ENCODE data around the gene TP53I13.

TP53I13 gene

DNA sequence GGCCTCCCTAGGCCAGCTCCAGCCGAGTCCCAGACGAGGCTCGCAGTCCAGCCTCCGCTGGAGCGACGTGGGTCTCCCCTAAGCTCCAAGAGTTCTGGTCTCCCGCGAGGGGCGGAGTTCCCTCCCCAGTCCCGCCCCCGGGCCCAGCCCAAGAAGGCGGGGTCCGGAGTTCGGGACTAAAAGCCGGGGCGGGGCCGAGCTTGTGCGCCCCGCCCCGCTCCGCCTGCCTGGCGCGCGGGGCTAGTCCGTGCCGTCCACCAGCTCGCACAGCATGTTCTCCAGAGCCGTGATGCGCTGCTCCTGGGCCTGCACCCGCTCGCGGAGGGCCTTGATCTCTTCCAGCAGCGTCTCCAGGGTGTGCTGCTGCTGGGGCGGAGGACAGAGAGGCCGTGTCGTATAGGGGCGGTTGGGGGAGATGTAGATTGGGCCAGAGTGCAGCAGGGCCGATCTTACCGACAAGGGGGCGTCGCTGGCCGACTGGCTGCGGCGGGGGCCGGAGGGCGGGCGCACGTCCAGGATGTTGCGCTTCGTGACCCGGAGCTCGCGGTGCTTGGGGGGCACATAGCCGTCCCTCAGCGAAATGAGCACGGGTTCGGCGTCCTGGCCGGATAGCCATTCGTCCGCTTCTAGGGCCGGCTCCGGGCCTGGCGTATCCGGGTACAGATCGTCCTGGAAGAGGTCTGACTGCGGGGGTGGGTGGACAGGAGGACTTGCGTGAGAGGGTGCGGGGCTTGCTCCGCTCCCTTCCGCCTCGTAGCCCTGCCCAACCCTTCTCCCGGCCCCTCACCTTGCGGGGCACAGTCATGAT lies 47.2 kb downstream of the TP53I13 start:
- no peak for DNase-seq (ENCODE audit: low read depth, low spot score)

DNA sequence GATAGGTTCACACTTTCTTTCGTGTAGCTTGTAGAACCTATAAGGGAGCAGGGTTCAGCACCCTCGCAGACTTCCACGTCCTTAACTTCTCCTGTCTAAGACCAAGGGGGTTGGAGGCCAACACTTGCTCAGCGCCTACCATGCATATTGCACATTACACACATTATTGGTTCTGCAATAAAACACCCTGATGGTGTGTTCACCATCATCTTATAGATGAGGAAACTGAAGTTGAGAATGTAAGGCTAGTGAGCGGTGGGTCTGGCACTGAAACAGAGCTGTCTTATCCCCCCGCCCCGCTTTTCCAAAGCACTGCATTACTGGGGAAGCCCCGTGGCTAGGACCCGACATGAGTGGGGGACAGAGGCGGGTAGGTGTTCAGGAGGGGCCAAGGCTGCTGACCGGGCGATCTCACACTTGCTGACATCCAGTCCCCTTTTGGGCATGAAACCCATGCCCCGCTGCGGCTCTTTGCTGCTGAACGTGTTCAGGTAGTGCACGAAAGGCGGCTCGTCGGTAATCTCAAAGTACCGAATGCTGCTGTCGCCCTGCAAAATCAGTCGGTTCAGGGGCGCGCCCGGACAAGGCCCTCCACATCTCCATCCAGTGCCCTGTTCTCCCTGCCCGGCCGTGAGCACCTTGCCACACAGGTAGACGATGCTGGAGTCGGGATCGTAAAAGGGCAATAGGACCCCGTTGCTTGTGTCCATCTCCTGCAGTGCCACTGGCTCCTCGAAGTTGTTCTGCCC lies 48.0 kb downstream of the TP53I13 start:
- no peak for DNase-seq (ENCODE audit: low read depth, low spot score)

DNA sequence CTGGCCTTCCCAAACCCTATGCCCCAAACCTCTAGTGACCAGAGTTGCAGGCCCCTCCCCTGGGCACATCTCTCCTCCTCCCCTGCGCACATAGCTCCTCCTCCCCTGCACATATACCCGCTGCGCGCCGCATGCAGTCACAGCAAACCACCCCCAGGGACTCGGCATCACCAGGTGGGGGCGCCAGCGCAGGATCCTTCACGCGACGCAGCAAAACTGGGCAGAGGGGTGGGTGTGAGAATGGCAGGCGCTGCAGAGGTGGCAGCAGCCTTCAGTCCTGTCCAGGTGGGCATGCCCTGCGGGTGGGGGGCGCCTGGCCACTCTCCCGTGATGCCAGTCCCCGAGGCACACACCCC lies 48.6 kb downstream of the TP53I13 start:
- DNase-seq (ENCODE audit: low read depth, low spot score) = no peak

DNA sequence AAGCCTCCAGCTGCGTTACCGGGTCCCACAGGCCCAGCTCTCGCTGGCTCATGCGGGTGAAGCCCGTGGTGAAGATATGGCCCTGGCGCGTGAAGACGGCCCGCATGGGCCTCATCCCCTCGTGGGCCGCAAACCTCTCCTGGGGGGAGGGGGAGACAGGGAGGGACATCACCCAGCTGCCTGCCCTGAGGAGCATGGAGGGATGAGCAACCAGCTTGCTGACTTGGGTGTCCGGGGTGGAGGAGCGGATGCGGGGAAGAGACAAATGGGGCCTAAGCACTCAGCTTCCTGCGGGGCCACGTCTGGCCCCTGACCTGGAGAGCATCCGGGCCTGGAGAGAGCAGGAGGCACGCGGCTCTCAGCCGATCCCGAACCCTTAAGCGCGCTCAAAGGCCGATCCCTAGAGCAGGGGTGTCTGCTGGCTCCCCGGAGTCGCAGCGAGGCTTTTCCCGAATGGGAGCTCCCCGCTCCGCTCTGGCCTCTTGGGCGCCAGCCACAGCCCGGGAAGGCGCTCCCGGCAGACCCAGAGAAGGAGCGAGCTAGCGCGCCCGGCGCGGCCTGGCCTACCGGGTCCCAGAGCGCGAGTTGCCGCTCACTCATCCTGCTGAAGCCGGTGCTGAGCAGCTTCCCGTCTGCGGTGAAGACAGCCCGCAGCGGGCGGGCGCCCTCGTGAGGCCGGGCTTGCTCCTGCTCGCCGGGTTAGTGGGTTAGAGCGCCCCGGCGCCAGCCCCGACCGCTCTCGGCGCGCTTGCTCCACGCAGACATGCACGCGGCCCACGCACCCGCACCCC lies 49.2 kb downstream of the TP53I13 start:
- DNase-seq (ENCODE audit: low read depth, low spot score) = no peak

DNA sequence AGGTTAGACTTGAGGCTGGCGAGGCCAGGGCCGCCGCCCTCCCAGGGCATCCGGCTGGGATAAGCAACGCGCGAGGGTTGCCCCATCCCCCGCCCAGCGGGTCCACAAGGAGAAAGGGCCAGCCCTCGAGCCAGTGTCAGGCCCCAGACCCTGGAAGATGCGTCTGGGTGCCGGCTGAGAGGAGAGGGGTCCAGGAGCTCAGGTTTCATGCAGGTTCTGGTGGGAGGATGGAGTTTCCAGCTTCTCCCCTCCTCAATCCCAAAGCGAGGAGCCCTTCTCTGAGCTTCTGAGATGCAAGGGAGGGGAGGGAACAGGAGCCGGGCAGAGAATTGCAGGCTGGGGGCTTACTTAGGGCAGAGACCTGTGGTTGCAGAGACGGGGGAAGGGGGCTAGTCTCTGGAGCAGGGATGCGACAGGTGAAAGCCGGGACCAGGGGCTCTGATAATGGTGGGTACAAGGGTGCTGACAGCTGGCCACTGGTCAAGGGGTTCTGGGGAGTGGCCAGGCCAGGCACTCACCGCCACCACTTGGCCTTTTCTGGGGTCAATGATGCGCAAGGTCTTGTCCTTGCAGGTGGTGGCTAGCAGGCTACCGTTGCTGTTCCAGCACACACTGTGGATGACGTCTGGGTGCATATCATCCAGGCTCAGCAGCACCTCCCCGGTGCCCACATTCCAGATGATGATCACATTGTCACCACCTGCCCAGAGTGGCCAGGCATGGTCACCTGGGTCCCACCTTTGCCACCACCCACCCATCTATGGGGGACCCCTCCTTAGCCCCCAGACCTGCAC lies 50.0 kb downstream of the TP53I13 start:
- no peak for DNase-seq (ENCODE audit: low read depth, low spot score)

DNA sequence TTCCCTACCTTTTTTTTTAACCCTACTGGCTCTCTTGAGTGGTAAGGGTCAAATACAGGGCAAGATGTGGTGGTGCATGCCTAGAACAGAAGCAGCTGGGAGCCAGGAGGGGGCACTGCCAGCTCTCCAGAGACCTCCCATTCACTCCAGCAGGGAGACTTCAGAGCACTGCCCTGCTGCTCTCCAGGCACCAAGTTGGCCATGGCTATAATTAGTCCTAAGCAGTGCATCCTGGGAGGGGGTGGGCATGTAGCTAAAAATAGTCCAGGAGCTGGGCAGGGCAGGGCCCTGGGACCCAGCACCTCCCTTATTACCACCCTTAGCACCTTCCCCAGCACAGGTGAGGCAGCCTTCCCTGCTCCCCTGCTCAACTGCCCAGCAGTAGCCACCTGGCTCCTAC lies 50.8 kb downstream of the TP53I13 start:
- no peak for DNase-seq (ENCODE audit: low read depth, low spot score)

DNA sequence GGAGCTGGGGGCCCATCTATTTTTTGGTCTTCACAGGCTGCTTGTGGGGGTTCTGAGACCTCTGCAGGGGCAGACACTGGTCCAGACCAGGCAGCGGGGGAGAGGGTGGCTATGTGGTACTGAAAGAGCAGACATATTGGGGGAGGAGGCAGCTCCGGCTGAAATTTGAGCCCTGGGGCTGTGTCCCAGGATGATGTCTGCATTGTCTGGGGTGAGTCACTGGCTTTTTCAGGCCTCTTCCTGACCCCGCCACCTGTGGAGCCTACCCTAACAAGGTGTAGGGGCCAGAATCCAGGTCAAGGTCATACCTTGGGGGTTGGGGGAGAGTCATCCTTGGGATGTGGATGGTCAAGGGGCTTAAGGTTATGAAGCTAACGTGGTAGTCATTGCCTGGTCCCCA lies 51.8 kb downstream of the TP53I13 start:
- DNase-seq (ENCODE audit: low read depth, low spot score) = no peak

DNA sequence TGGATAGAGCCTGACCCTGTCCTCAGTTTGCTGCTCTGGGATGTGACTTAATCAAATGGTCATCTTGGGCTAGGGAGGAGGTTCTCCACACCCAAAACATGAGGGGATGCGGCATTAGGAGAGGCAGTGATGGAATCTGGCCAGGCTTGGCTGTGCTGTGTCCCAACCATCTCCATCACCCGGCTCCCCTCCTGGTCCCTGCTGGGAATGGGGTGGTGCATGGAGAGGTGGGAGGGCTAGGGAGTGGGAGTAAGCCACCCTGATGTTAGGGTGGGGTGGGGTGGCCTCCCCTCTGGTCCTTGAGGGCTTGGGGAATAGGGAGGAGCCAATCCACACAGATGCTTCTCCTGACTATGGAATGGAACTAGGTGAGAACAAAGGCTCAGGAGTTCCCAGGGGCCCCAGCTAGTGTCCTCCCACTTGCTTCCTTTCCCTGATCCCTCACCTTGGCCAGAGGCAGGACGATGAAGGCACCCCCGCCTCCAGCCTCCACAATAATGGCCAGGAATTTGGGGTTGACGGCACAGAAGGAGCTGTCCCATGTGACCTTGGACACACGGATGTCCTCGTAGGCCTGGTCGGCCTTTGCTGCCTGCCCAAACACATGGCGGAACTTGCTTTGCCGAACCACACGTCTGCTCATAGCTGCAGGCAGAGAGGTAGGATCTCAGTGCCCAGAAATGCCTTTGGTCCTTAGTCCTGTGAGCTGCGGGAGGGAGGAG lies 52.4 kb downstream of the TP53I13 start:
- DNase-seq (ENCODE audit: low read depth, low spot score) = no peak

DNA sequence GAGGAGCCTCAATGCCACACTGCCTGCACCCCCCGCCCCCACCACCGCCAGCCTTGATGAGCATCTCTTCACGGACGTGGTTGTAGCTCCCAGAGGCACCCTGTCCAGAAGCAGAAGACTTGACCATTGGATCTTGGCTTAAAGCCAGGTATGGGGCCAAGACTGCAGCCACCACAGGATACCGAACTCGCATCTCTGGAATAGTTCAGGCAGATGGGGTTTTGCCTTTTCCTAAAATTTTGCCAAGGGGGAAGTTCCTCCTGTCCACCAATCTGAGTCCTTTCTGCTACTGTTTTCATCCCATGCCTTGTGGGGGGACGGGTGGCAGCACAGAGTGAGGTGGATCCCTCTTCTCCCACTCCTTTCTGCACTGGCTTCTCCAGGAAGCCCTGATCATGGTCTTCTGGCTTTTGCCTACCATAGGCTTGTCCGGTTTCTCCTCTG lies 53.3 kb downstream of the TP53I13 start:
- DNase-seq (ENCODE audit: low read depth, low spot score) = no peak

Measured in iPS DF 19.7 (cell line).